WI38 (cell line): Measurements from ENCODE around the gene WDR45B.

Experiments
- H3K4me3 ChIP-seq: 2 replicates; pipeline ENCODE4 v1.5.1; 2011; ENCODE audit warnings: low read depth, mild to moderate bottlenecking, control low read depth, low read length
- TF ChIP-seq, protein P1 (sequence below): IDR thresholded peaks from 2 replicates; pipeline ENCODE4 v1.5.1; 2012; ENCODE audit warnings: low read depth, mild to moderate bottlenecking, control low read depth, low read length

The WDR45B gene

DNA sequence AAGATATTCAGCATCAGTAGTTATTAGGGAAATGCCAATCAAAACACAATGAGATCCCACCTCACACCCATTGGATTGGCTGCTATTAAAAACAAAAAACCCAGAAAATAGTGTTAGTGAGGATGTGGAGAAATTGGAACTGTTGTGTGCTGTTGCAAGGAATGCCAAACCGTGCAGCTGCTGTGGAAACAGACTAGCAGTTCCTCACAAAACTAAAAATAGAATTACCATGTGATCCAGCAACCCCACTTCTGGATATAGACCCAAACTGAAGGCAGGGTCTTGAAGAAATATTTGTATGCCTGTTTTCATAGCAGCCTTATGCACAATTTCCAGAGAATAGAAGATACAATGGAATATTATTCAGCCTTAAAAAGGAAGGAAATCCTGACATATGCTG lies 82.7 kb downstream of the WDR45B start:
- TF ChIP-seq, protein P1, sequence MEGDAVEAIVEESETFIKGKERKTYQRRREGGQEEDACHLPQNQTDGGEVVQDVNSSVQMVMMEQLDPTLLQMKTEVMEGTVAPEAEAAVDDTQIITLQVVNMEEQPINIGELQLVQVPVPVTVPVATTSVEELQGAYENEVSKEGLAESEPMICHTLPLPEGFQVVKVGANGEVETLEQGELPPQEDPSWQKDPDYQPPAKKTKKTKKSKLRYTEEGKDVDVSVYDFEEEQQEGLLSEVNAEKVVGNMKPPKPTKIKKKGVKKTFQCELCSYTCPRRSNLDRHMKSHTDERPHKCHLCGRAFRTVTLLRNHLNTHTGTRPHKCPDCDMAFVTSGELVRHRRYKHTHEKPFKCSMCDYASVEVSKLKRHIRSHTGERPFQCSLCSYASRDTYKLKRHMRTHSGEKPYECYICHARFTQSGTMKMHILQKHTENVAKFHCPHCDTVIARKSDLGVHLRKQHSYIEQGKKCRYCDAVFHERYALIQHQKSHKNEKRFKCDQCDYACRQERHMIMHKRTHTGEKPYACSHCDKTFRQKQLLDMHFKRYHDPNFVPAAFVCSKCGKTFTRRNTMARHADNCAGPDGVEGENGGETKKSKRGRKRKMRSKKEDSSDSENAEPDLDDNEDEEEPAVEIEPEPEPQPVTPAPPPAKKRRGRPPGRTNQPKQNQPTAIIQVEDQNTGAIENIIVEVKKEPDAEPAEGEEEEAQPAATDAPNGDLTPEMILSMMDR: no peak
- no peak overlapping the region for H3K4me3 ChIP-seq
